Adipose tissue (tissue), 3 donors: ENCODE data around the gene STN1. TPM values are rescaled to one million over a fixed set of nuclear protein-coding genes. Genes with fewer than 3 reads are reported as not detected.
A peak's percentile ranks its signal among the peaks of the same experiment; 100 is the strongest.

Experiments
- H3K27ac ChIP-seq: one replicate; pipeline ENCODE4 v1.5.1; 2013; ENCODE audit warnings: low read depth, low read length
- WGBS, 3 donors: extraction: QIAGEN DNeasy Blood & Tissue Kit; methylation state at CpG; one replicate each; pipeline ENCODE4 v1.1.7; 2013; 5-methylcytosine and 5-hydroxymethylcytosine counted together
- polyA plus RNA-seq, 3 donors: library from polyadenylated mRNA; stranded (reverse); fragments of 200-250 nt; gene quantifications; one replicate each; pipeline ENCODE4 v1.2.3, GENCODE V29; 2013
- donor health status: healthy with polysubstance abuse.
- donor health status: Bipolar disorder and iron deficiency.
- donor health status: healthy.

Gene STN1
- 10 to 100 TPM; 17.1 to 20.8 (median 19.1) TPM for polyA plus RNA-seq

GRCh38 chr10:103918053-103918846 is at the start of gene STN1:
Gene STN1, minus strand, starts transcription at chr10:103918184. Its CDS starts 590 bp downstream, at chr10:103917594.
- H3K27ac ChIP-seq = peak within 1 kb of the TSS; percentile 35
- WGBS, 3 donors = 1% methylated on average over 50 to 53 of the region's 53 CpGs

- 0 to 1% (median 1%) methylated on average over 53 to 55 of the region's 55 CpGs for WGBS, 3 donors
- H3K27ac ChIP-seq = peak overlapping the region; percentile 76
Observed at GRCh38 chr10:103967448-103968071, 49.6 kb upstream of the STN1 start.

DNA sequence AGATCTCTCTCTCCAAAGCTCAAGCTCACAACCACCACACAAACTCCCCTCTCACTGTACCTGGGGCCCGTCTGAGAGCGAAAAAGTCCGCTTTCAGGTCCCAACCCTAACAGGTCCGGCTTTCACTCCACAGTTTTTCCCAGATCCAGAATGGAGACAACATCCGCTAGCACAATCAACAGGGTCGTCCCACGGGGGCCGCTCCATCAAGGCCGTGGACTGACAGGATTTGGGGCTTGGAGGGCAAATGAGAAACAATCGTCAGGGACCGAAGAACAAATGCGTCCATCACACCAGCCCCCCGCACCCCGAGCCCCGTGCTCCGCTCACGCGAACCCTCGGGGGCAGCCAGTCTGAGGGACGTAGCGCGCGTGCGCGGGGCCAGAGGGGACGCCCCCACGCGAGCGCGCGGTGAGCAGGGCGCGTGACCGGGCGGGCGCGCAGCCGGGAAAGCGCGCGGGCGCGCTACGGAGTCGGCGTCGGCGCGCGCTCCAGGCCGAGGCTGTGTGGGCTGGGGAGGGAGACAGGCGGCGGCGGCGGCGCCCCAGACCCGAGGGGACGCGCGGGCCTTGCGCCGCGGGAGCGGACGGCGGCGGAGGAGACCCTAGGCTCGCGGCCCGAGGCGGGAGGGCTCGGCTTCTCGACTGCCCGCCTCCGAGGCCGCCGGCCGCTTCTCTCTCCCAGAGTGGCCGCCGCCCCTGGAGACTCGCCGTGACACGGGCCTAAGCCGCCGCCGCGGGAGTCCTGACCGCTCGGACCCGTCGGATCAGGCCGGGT is 48.9 kb upstream of the STN1 start, which contains the start of gene SLK:
Gene SLK (plus strand): TSS at position 470 of the 777 bp plus-strand sequence. CDS start 606 bp downstream, outside the sequence.
- H3K27ac ChIP-seq = peak within 1 kb of the TSS; percentile 76
- 0 to 2% (median 1%) methylated on average over 55 to 92 of the region's 92 CpGs for WGBS, 3 donors

DNA sequence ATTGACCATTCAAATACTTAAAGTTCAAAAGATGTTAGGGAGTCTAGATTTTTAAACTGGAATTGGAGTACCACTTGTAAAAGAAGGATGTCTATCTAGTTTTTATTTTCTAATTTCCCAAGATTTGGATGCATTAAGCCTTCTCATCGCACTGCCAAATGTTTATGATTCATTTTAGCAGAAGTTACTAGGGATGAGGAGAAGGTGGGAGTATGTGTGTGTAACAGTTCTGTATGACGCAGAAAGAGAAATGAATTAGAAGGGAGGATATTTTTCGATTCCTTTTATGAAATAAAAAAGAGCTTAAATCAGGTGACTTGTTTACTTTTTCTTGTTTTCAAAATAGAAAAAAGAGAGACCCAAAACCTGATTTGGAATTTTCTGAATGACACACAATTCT is 42.1 kb upstream of the STN1 start:
- H3K27ac ChIP-seq = no peak overlapping the region
- 60 to 76% (median 74%) methylated on average over 3 of the region's 3 CpGs for WGBS, 3 donors

DNA sequence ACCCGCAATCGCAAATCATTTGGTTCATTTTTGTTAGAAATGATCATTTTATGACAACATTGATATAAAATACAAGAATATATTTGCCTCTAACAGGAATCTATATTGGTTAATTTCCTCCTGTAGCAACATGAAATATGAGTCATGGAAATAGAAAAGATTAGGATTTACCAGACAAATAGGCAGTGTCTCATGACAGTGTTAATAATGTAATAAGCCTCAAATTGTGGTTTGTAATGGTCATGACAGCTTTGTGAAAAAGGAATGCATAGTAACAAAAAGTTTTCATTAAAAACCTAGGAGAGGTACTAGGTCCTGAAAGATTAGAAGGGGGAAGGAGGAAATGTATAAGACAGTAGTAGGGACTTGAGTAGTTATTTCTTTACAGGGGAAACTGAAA is 41.0 kb upstream of the STN1 start:
- H3K27ac ChIP-seq = no peak overlapping the region
- 93 to 100% (median 98%) methylated on average over 2 of the region's 2 CpGs for WGBS, 3 donors

DNA sequence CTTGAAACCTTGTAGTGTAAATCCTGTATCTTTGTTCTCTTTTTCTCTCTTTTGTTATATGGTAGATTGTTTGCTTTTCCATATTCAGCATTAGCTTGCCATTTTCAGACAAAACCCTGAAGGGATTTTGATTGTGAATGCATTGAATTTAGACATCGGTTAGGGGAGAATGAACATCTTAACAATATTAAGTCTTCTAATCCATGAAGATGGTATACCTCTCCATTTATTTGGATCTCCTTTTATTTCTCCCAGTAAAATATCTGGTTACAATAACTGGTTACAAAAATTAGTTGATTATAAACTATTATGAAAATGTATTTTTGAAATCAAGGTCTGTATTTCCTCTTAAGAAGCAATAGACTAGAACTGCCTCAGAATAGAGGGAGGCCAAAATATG is 36.6 kb upstream of the STN1 start:
- WGBS, 3 donors = 96 to 100% (median 97%) methylated on average over 1 of the region's 1 CpG
- no peak overlapping the region for H3K27ac ChIP-seq

DNA sequence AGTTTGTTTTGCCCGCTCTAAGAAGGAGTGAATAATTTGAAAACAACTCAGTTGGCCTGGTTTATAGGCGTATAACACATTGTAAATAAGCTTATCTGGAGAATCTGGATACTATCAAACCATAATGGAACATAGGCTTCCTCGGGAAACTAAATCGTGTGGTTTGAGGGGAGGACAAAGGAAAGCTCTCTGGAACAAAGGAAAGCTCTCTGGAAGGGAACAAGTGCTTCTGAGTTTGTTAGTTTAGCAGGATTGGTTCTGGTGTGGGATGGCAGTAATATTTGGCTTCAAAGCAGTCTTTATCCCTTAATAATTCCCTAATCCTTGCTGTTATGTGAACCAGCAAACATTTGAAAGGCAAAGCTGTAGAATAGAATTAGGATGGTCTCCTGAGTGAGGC is 34.0 kb upstream of the STN1 start:
- 68 to 86% (median 74%) methylated on average over 4 of the region's 4 CpGs for WGBS, 3 donors
- H3K27ac ChIP-seq = no peak overlapping the region

DNA sequence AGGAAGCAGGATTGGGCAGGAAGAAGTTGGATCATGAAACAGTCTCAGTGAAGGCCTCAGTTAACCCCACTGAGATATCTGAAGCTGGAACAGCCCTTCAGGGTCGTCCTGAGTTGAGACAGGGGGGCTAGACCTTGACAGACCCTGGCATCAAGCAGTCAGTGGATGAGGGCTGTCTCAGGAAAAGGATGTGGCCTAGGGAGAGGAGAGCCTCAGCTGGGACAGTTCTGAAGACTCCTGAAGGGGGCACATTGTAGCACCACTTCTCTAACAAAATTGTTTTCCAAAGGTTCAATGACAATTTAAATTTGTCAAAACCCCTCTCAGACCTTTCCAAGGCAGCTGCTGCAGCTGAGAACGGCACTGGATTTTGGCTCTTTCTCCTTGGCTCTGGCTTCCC is 33.2 kb upstream of the STN1 start:
- 59 to 68% (median 62%) methylated on average over 2 of the region's 2 CpGs for WGBS, 3 donors
- no peak overlapping the region for H3K27ac ChIP-seq

DNA sequence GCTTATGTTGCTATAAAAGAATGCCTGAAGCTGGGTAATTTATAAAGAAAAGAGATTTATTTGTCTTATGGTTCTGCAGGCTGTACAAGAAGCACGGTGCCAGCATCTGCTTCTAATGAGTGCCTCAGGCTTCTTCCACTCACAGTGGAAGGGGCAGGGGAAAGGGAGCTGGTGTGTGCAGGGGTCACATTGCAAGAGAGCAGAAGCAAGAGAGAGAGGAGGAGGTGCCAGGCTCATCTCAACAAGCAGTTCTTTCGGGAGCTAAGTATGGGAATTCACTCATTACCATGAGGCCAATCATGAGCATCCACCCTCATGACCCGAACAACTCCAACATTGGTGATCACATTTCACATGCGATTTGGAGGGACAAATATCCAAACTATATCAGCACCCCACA is 31.7 kb upstream of the STN1 start:
- 85 to 90% (median 87%) methylated on average over 4 of the region's 4 CpGs for WGBS, 3 donors

GRCh38 chr10:103947799-103948516 is 30.0 kb upstream of the STN1 start:
- H3K27ac ChIP-seq = no peak overlapping the region
- WGBS, 3 donors = 68 to 85% (median 72%) methylated on average over 3 of the region's 3 CpGs

More for the DNA sequence above, 31.7 kb upstream of the STN1 start:
- no peak overlapping the region for H3K27ac ChIP-seq

DNA sequence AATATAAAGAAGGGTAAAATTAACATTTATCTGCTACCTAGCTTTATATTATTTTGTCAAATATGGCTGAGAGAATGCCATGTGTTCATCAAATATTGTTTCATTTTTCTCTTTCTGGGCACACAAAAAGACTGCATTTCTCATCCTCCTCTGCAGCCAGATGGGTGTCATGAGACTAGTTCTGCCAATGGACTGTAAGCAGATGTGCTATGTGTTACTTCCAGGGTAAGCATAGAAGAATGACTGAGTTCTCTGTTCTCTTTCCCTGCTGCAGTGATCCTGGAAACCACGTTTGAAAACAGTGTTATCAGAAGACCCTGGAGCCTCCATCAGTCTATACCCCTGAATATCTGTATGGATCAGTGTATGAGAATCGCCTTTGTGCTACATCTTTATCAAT is 24.9 kb upstream of the STN1 start:
- 71 to 79% (median 74%) methylated on average over 2 of the region's 2 CpGs for WGBS, 3 donors
- no peak overlapping the region for H3K27ac ChIP-seq

GRCh38 chr10:103941801-103942200 is 23.8 kb upstream of the STN1 start:
- WGBS, 3 donors = 58 to 86% (median 60%) methylated on average over 2 of the region's 2 CpGs
- H3K27ac ChIP-seq = no peak overlapping the region

DNA sequence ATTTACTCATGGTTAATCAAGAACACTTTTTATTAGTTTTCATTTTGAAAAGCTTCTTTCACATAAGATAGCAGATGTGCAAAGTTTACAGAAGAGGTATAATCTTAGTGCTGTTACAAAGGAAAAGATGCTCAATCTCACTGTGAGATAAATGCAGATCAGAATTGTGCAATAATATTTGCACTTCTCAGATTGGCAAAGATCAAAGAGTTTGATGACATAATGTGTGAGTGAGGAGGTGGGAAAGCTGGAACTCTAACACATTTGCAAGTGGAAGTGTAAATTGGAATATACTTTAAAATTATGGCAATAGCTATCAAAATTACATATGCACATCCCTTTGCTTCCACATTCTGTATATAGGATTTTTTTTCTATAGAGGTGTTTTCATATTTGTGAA is 21.5 kb upstream of the STN1 start:
- no peak overlapping the region for H3K27ac ChIP-seq

DNA sequence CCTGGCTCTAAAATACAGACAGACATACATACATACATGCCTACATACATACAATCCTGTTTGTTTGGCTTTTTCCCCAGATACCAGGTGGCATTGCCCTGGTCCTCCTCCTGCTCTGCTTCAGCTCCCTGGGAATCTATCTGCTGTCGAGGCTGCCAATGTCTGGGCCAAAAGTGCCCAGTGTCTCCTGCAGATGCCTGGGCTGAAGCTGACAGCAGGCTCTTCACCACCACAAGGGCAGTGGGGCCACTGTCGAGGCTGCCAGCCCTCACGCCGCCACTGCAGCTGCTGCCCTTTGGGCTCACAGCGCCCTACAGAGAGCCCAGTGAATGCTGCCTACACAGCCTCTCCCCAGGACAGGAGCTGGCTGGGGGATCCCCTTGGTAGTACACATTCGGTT is 18.0 kb upstream of the STN1 start:
- WGBS, 3 donors = 80 to 88% (median 88%) methylated on average over 6 of the region's 6 CpGs
- no peak overlapping the region for H3K27ac ChIP-seq

- WGBS, 3 donors = 82 to 92% (median 83%) methylated on average over 6 of the region's 6 CpGs
- no peak overlapping the region for H3K27ac ChIP-seq
Observed at GRCh38 chr10:103934308-103934707, 16.3 kb upstream of the STN1 start.

DNA sequence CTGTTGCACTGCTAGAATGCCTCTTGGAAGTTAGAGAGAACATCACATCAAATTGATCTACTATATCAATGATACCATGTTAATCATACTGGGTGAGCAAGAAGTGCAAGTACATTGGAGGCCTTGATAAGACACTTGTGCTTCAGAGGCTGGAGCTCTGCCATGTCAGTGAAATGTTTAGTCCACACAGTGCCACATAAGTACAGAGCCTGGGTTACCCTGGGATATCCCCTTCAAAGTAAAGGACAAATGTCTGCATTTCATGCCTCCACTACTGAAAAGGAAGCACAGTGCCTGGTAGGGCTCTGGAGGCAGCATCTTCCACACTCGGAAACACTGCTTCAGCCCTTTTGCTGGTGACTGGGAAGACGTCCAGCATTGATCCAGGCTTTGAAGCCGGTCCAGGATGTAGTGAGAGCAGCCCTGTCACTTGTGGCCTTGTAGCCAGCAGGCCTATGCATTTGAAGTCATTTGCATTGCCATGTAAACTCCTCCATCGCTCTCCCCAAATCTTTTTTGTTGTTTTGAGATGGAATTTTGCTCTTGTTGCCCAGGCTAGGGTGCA is 15.7 kb upstream of the STN1 start:
- 20 to 62% (median 46%) methylated on average over 4 of the region's 4 CpGs for WGBS, 3 donors
- no peak overlapping the region for H3K27ac ChIP-seq

GRCh38 chr10:103932971-103933370 is 15.0 kb upstream of the STN1 start:
- no peak overlapping the region for H3K27ac ChIP-seq
- 45 to 80% (median 76%) methylated on average over 3 of the region's 3 CpGs for WGBS, 3 donors

DNA sequence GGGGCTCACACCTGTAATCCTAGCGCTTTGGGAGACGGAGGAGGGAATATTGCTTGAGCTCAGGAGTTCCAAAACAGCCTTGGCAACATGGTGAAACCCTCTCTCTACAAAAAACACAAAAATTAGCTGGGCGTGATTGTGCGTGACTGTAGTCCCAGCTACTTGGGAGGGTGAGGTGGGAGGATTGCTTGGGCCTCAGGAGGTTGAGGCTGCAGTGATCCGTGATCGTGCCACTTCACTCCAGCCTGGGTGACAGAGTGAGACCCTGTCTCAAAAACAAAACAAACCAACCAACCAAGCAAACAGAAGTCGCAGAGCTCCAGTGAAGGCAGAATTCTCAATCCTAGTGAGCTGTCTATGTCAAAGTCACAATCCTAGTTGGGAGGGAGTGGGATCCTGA is 14.3 kb upstream of the STN1 start:
- 95 to 97% (median 96%) methylated on average over 7 of the region's 7 CpGs for WGBS, 3 donors

More for the DNA sequence above, 14.3 kb upstream of the STN1 start:
- no peak overlapping the region for H3K27ac ChIP-seq
